ENCODE measurements around the gene ZFYVE27. TPM values are rescaled to one million over a fixed set of nuclear protein-coding genes. Genes with fewer than 3 reads are reported as not detected.
A peak's percentile ranks its signal among the peaks of the same experiment; 100 is the strongest.

Gene ZFYVE27
- total RNA-seq, 1 donor from 2014 or later = 62.2 TPM

GRCh38 chr10:97768322-97769315 lies 31.7 kb downstream of the ZFYVE27 start:
- no peak for TF ChIP-seq CTCF (IDR thresholded peaks at IDR 0.05)
- H3K9me3 ChIP-seq = no peaks in the 10 kb centered on the region
- no peaks in the 10 kb centered on the region for H3K4me1 ChIP-seq

GRCh38 chr10:97770255-97770654 lies 33.3 kb downstream of the ZFYVE27 start:
- Histone ChIP-seq H3K27ac (no peak overlapping the region), H3K36me3 (no peaks in the 10 kb centered on the region), H3K4me3 (no peak overlapping the region), H3K4me1 (no peaks in the 10 kb centered on the region), H3K9me3 (no peaks in the 10 kb centered on the region), H3K27me3 (peaks cover 8% of the 10 kb centered on the region)
- no peak for DNase-seq (ENCODE audit: low spot score in 2 of 2)
- intact Hi-C loops (cut with DNase I) = no loop called here
- no peak for TF ChIP-seq CTCF (IDR thresholded peaks at IDR 0.05)

More at GRCh38 chr10:97768322-97769315, 31.7 kb downstream of the ZFYVE27 start:
- no peak overlapping the region for H3K27ac ChIP-seq
- DNase-seq (ENCODE audit: low spot score in 2 of 2) = no peak
- peaks cover 8% of the 10 kb centered on the region for H3K27me3 ChIP-seq
- intact Hi-C loops (cut with DNase I) = no loop called here
- no peak overlapping the region for H3K4me3 ChIP-seq
- H3K36me3 ChIP-seq = no peaks in the 10 kb centered on the region

GRCh38 chr10:97771055-97771891 lies 34.3 kb downstream of the ZFYVE27 start:
- no peak overlapping the region for H3K27ac ChIP-seq
- TF ChIP-seq CTCF (IDR thresholded peaks at IDR 0.05) = no peak
- peak overlapping the region in 1 of 2 donors; percentile 38 for H3K4me3 ChIP-seq
- H3K27me3 ChIP-seq = peaks cover 8% of the 10 kb centered on the region
- intact Hi-C loops (cut with DNase I) = no loop called here
- H3K36me3 ChIP-seq = no peaks in the 10 kb centered on the region
- H3K9me3 ChIP-seq = no peaks in the 10 kb centered on the region
- no peaks in the 10 kb centered on the region for H3K4me1 ChIP-seq
- no peak for DNase-seq (ENCODE audit: low spot score in 2 of 2)

GRCh38 chr10:97771913-97772823 lies 35.2 kb downstream of the ZFYVE27 start, which contains the start of gene SFRP5:
TSS of gene SFRP5 (minus strand) at chr10:97771999. CDS start at chr10:97771833, 166 bp downstream.
- Histone ChIP-seq H3K4me1 (no peaks in the 10 kb centered on the region), H3K27ac (no peak within 1 kb of the TSS), H3K4me3 (peak within 1 kb of the TSS in 1 of 2 donors; percentile 38), H3K9me3 (no peaks in the 10 kb centered on the region), H3K27me3 (peaks cover 8% of the 10 kb centered on the region), H3K36me3 (no peaks in the 10 kb centered on the region)
- no peak for DNase-seq (ENCODE audit: low spot score in 2 of 2)
- TF ChIP-seq CTCF (IDR thresholded peaks at IDR 0.05) = no peak
- intact Hi-C loops (cut with DNase I) = no loop called here

GRCh38 chr10:97773096-97773495 lies 36.2 kb downstream of the ZFYVE27 start:
- H3K27ac ChIP-seq = no peak overlapping the region
- TF ChIP-seq CTCF (IDR thresholded peaks at IDR 0.05) = no peak
- no peaks in the 10 kb centered on the region for H3K36me3 ChIP-seq
- intact Hi-C loops (cut with DNase I) = no loop called here
- no peaks in the 10 kb centered on the region for H3K9me3 ChIP-seq
- H3K27me3 ChIP-seq = peaks cover 8% of the 10 kb centered on the region
- DNase-seq (ENCODE audit: low spot score in 2 of 2) = no peak
- H3K4me3 ChIP-seq = no peak overlapping the region
- H3K4me1 ChIP-seq = no peaks in the 10 kb centered on the region

Data from ascending aorta (tissue), 2 donors.